H9 (cell line): ENCODE data around the gene CFAP97D2. TPM values are rescaled to one million over a fixed set of nuclear protein-coding genes. Genes with fewer than 3 reads are reported as not detected.
"Not testable (repeated sequence)": the region's sequence is repeated elsewhere in the genome, so short reads cannot be mapped to it uniquely, and the experiment has no call there.

Experiments
- DNase-seq: peaks from one replicate; pipeline ENCODE4 v3.0.0-alpha.2; 2017
- H2AFZ ChIP-seq: one replicate; pipeline ENCODE4 v1.6.1; 2013; ENCODE audit warnings: mild to moderate bottlenecking, low read length, control low read depth, moderate library complexity
- H2AK5ac ChIP-seq: 2 replicates; pipeline ENCODE4 v1.6.1; 2013; ENCODE audit warnings: low read length, control low read depth, mixed read lengths; ENCODE audit not compliant: insufficient read length
- H2BK120ac ChIP-seq: one replicate; pipeline ENCODE4 v1.6.1; 2013; ENCODE audit warnings: low read depth, mild to moderate bottlenecking, low read length, control low read depth, inconsistent platforms; ENCODE audit not compliant: poor library complexity, severe bottlenecking
- H2BK12ac ChIP-seq: 2 replicates; pipeline ENCODE4 v1.6.1; 2013; ENCODE audit warnings: low read length, control low read depth, mixed read lengths, low read depth; ENCODE audit not compliant: insufficient read length
- H2BK15ac ChIP-seq: 2 replicates; pipeline ENCODE4 v1.6.1; 2013; ENCODE audit warnings: low read depth, low read length, control low read depth
- H2BK20ac ChIP-seq: one replicate; pipeline ENCODE4 v1.6.1; 2013; ENCODE audit warnings: low read depth, mild to moderate bottlenecking, low read length, control low read depth, inconsistent platforms; ENCODE audit not compliant: poor library complexity, severe bottlenecking
- H2BK5ac ChIP-seq: 2 replicates; pipeline ENCODE4 v1.6.1; 2013; ENCODE audit warnings: low read length, control low read depth, mixed read lengths; ENCODE audit not compliant: insufficient read length
- H3K14ac ChIP-seq: 2 replicates; pipeline ENCODE4 v1.6.1; 2013; ENCODE audit warnings: low read length, control low read depth; ENCODE audit not compliant: insufficient read depth
- H3K18ac ChIP-seq: 2 replicates; pipeline ENCODE4 v1.6.1; 2013; ENCODE audit warnings: low read depth, mild to moderate bottlenecking, mixed read lengths, low read length, control low read depth; ENCODE audit not compliant: insufficient read length
- H3K23ac ChIP-seq: 2 replicates; pipeline ENCODE4 v1.6.1; 2013; ENCODE audit warnings: low read length, control low read depth, mixed read lengths, low read depth; ENCODE audit not compliant: insufficient read length
- H3K23me2 ChIP-seq: 2 replicates; pipeline ENCODE4 v1.6.1; 2013; ENCODE audit warnings: low read depth, mild to moderate bottlenecking, mixed read lengths, low read length, control low read depth; ENCODE audit not compliant: insufficient read length, poor library complexity, severe bottlenecking
- H3K27ac ChIP-seq: 2 replicates; pipeline ENCODE4 v1.5.1; 2013; ENCODE audit warnings: low read length, control low read depth, mixed read lengths, low read depth; ENCODE audit not compliant: insufficient read length
- H3K27me3 ChIP-seq: 2 replicates; pipeline ENCODE4 v1.6.1; 2013; ENCODE audit warnings: low read length, control low read depth, inconsistent platforms; ENCODE audit not compliant: insufficient read depth
- H3K4ac ChIP-seq: 2 replicates; pipeline ENCODE4 v1.6.1; 2013; ENCODE audit warnings: low read depth, mild to moderate bottlenecking, control low read depth, inconsistent platforms, low read length, moderate library complexity
- H3K4me1 ChIP-seq: 2 replicates; pipeline ENCODE4 v1.6.1; 2013; ENCODE audit warnings: low read length, control low read depth, inconsistent platforms; ENCODE audit not compliant: insufficient read depth
- H3K4me2 ChIP-seq: 2 replicates; pipeline ENCODE4 v1.6.1; 2013; ENCODE audit warnings: low read length, control low read depth, mixed read lengths; ENCODE audit not compliant: insufficient read length, insufficient read depth
- H3K56ac ChIP-seq: 2 replicates; pipeline ENCODE4 v1.6.1; 2013; ENCODE audit warnings: low read depth, mild to moderate bottlenecking, mixed read lengths, low read length, control low read depth; ENCODE audit not compliant: insufficient read length
- H3K79me1 ChIP-seq: 2 replicates; pipeline ENCODE4 v1.6.1; 2013; ENCODE audit warnings: low read depth, mild to moderate bottlenecking, moderate library complexity, low read length, control low read depth, inconsistent platforms; ENCODE audit not compliant: insufficient read depth, poor library complexity, severe bottlenecking
- H3K79me2 ChIP-seq: 2 replicates; pipeline ENCODE4 v1.6.1; 2013; ENCODE audit warnings: low read length, control low read depth, inconsistent platforms; ENCODE audit not compliant: insufficient read depth
- H3K9ac ChIP-seq: 2 replicates; pipeline ENCODE4 v1.6.1; 2013; ENCODE audit warnings: low read length, control low read depth, mixed read lengths; ENCODE audit not compliant: insufficient read length; ENCODE audit errors: extremely low read depth
- H3K9me3 ChIP-seq: one replicate; pipeline ENCODE4 v1.6.1; 2013; ENCODE audit warnings: low read depth, low read length, inconsistent platforms; ENCODE audit not compliant: control insufficient read depth
- H3T11ph ChIP-seq: one replicate; pipeline ENCODE4 v1.6.1; 2013; ENCODE audit warnings: mild to moderate bottlenecking, low read length, control low read depth, inconsistent platforms
- H4K20me1 ChIP-seq: one replicate; pipeline ENCODE4 v1.6.1; 2013; ENCODE audit not compliant: control insufficient read depth, insufficient read length, insufficient read depth
- H4K5ac ChIP-seq: 2 replicates; pipeline ENCODE4 v1.6.1; 2013; ENCODE audit warnings: low read depth, mild to moderate bottlenecking, mixed read lengths, low read length, control low read depth; ENCODE audit not compliant: insufficient read length
- H4K8ac ChIP-seq: replicated peaks from 2 replicates; pipeline ENCODE4 v1.6.1; 2013; ENCODE audit warnings: low read length, control low read depth, mixed read lengths, low read depth; ENCODE audit not compliant: insufficient read length
- H4K91ac ChIP-seq: 2 replicates; pipeline ENCODE4 v1.6.1; 2013; ENCODE audit warnings: low read depth, mild to moderate bottlenecking, moderate library complexity, mixed read lengths, low read length, control low read depth; ENCODE audit not compliant: insufficient read length
- H3K27ac Mint-ChIP-seq, 3 experiments: 2 replicates in 2 of 3; 3 replicates in 1 of 3; pipeline ENCODE4 v1.8.0; 2020 to 2021; ENCODE audit warnings: mixed read lengths in 3 of 3, mild to moderate bottlenecking in 1 of 3, moderate library complexity in 1 of 3
- H3K27me3 Mint-ChIP-seq: 2 replicates; pipeline ENCODE4 v1.8.0; 2021; ENCODE audit warnings: low read depth, mild to moderate bottlenecking, moderate library complexity, mixed read lengths
- H3K36me3 Mint-ChIP-seq, 3 experiments: 2 replicates in 2 of 3; 3 replicates in 1 of 3; pipeline ENCODE4 v1.8.0; 2020 to 2021; ENCODE audit warnings: low read depth in 3 of 3, mixed read lengths in 3 of 3; ENCODE audit not compliant: insufficient read depth in 1 of 3
- H3K4me1 Mint-ChIP-seq, 2 experiments: 2 replicates each; pipeline ENCODE4 v1.8.0; 2020; ENCODE audit warnings: mixed read lengths in 2 of 2
- H3K4me3 Mint-ChIP-seq, 2 experiments: 2 replicates in 1 of 2; 3 replicates in 1 of 2; pipeline ENCODE4 v1.8.0; 2020 to 2021; ENCODE audit warnings: mild to moderate bottlenecking in 2 of 2, mixed read lengths in 2 of 2, moderate library complexity in 1 of 2
- H3K9me3 Mint-ChIP-seq, 2 experiments: 2 replicates in 1 of 2; 3 replicates in 1 of 2; pipeline ENCODE4 v1.8.0; 2020; ENCODE audit warnings: mild to moderate bottlenecking in 2 of 2, mixed read lengths in 2 of 2, moderate library complexity in 1 of 2
- CTCF ChIP-seq: fragments of 200-600 bp; sonication (generic); conservative IDR thresholded peaks from 3 replicates; pipeline ENCODE4 v1.8.0; 2021; ENCODE audit warnings: antibody characterized with exemption, mild to moderate bottlenecking
- WGBS: extraction: QIAGEN DNeasy Blood & Tissue Kit; methylation state at CpG from one replicate; pipeline ENCODE4 v1.1.7; 2013; ENCODE audit warnings: missing lambda C conversion rate, low lambda C conversion rate, mixed read lengths; ENCODE audit not compliant: insufficient read length; ENCODE audit errors: extremely low coverage; 5-methylcytosine and 5-hydroxymethylcytosine counted together
- total RNA-seq: library from RNA; stranded (reverse); gene quantifications from 2 replicates; pipeline ENCODE4 v1.2.1, GENCODE V29; 2021

Gene CFAP97D2
- total RNA-seq, 1 experiment from 2014 or later: not detected

- Histone ChIP-seq H3K23me2 (no peaks in the 10 kb centered on the region), H3K27me3 (no peaks in the 10 kb centered on the region), H4K5ac (no peak overlapping the region), H3K27ac (no peak overlapping the region), H2BK120ac (no peak overlapping the region), H4K91ac (no peak overlapping the region), H2AFZ (no peak overlapping the region), H3K79me1 (no peaks in the 10 kb centered on the region), H3K9ac (no peak overlapping the region), H2BK15ac (no peak overlapping the region), H4K20me1 (no peaks in the 10 kb centered on the region), H3K79me2 (no peaks in the 10 kb centered on the region), H2BK12ac (no peak overlapping the region), H3K9me3 (no peaks in the 10 kb centered on the region), H3K4me1 (no peaks in the 10 kb centered on the region), H2BK5ac (no peak overlapping the region), H2BK20ac (no peak overlapping the region), H3T11ph (no peak overlapping the region), H3K23ac (no peak overlapping the region), H3K4ac (no peak overlapping the region), H4K8ac (no peak overlapping the region), H3K4me2 (no peak overlapping the region), H3K18ac (no peak overlapping the region), H3K14ac (no peak overlapping the region), H3K56ac (no peak overlapping the region), H2AK5ac (no peak overlapping the region)
- WGBS: no CpG with 5 or more reads among the region's 7 CpGs
- Mint-ChIP-seq H3K4me3 (no peak overlapping the region), H3K27ac (no peak overlapping the region), H3K4me1 (no peaks in the 10 kb centered on the region), H3K9me3 (no peaks in the 10 kb centered on the region; a peak in 1 of 5 replicates), H3K27me3 (no peaks in the 10 kb centered on the region), H3K36me3 (peaks cover 56 to 92% (median 77%) of the 10 kb centered on the region in 3 experiments)
- no peak for DNase-seq
- no peak for TF ChIP-seq CTCF
Observed at GRCh38 chr13:114249077-114249476, 70.0 kb downstream of the CFAP97D2 start.

- Mint-ChIP-seq H3K4me1 (peaks cover 15 to 16% of the 10 kb centered on the region in 2 experiments), H3K36me3 (peaks cover 40 to 89% (median 66%) of the 10 kb centered on the region in 3 experiments)
- not testable (repeated sequence) for H3K18ac ChIP-seq, H2AFZ ChIP-seq, H2AK5ac ChIP-seq, H4K5ac ChIP-seq, H3K9ac ChIP-seq, H4K8ac ChIP-seq, H3K9me3 ChIP-seq, H3K56ac ChIP-seq, H3K79me1 ChIP-seq, DNase-seq, H2BK15ac ChIP-seq, H3K23me2 ChIP-seq, H3K27ac Mint-ChIP-seq, H4K20me1 ChIP-seq, H2BK12ac ChIP-seq, H2BK5ac ChIP-seq, H3K9me3 Mint-ChIP-seq, H3K4me2 ChIP-seq, H3K79me2 ChIP-seq, H3K27me3 Mint-ChIP-seq, H3K27me3 ChIP-seq, H3K4ac ChIP-seq, H3K4me1 ChIP-seq, H3T11ph ChIP-seq, H3K27ac ChIP-seq, H3K14ac ChIP-seq, H2BK120ac ChIP-seq, H3K23ac ChIP-seq, H2BK20ac ChIP-seq, H4K91ac ChIP-seq, H3K4me3 Mint-ChIP-seq
- WGBS: no CpG with 5 or more reads among the region's 1 CpG
Observed at GRCh38 chr13:114251639-114252440, 72.8 kb downstream of the CFAP97D2 start.
